K562 (cell line): ENCODE measurements around the gene COX19. TPM values are rescaled to one million over a fixed set of nuclear protein-coding genes. Genes with fewer than 3 reads are reported as not detected.

Experiments used
- ATAC-seq: fragments of 200-7000 bp; cut with Tn5 transposase; 3 replicates; pipeline ENCODE4 v1.9.1; 2020; ENCODE audit warnings: moderate library complexity
- BruUV-seq: library from RNA; stranded (reverse); fragments of 400-500 nt; replicated peaks from 2 replicates; lab custom pipeline; 2021; lab: Mats Ljungman, UMichigan
- CTCF ChIA-PET: fragments of 300-600 bp; formaldehyde crosslinking; extraction: SDS; loops from one replicate; lab custom pipeline; 2021; ENCODE audit warnings: low intra/inter-chr PET ratio; lab: Yijun Ruan, JAX
- POLR2A ChIA-PET: fragments of 300-600, 350-650 bp; sonication (Branson Sonifier 250); formaldehyde crosslinking; extraction: SDS; loops from one replicate; lab custom pipeline; 2021; ENCODE audit warnings: antibody characterized with exemption, inconsistent platforms; lab: Yijun Ruan, JAX
- DNase-seq, 4 experiments: peaks; one replicate each; pipeline versions ENCODE4 v3.0.0 to v3.0.0-alpha.2; 2011 to 2018; ENCODE audit warnings: low spot score in 3 of 4, mixed read lengths in 3 of 4; ENCODE audit errors: extremely low read depth in 1 of 4
- FAIRE-seq: peaks from 2 replicates; lab custom pipeline; 2011; peaks lifted over from hg19 to GRCh38; lab: Jason Lieb, UNC
- H2AFZ ChIP-seq: 2 replicates; pipeline ENCODE4 v1.6.0; 2011; ENCODE audit warnings: low read depth, low read length, control low read depth, inconsistent platforms
- H3K27ac ChIP-seq: fragments of 200-600 bp; 3 replicates; pipeline ENCODE4 v1.8.0; 2011; ENCODE audit warnings: low read depth, mild to moderate bottlenecking, control low read depth, inconsistent platforms, low read length, moderate library complexity, mixed read lengths; ENCODE audit errors: extremely low read depth
- H3K27me3 ChIP-seq, 2 experiments: fragments of 300-600 bp in 1 of 2; 2 replicates in 1 of 2; 3 replicates in 1 of 2; pipeline versions ENCODE4 v1.6.0 to v1.8.0; 2011; ENCODE audit warnings: inconsistent platforms in 2 of 2, low read length in 2 of 2, mild to moderate bottlenecking in 1 of 2, mixed read lengths in 1 of 2, moderate library complexity in 1 of 2; ENCODE audit not compliant: control insufficient read depth in 2 of 2, insufficient read depth in 2 of 2
- H3K36me3 ChIP-seq: fragments of 300-600 bp; 3 replicates; pipeline ENCODE4 v1.8.0; 2011; ENCODE audit warnings: mild to moderate bottlenecking, low read length, inconsistent platforms; ENCODE audit not compliant: control insufficient read depth, insufficient read depth
- H3K4me1 ChIP-seq, 2 experiments: fragments of 200-600 bp in 1 of 2; replicated peaks in 1 of 2; 2 replicates in 1 of 2; 3 replicates in 1 of 2; pipeline versions ENCODE4 v1.5.1 to v1.8.0; 2011; ENCODE audit warnings: inconsistent platforms in 2 of 2, low read length in 2 of 2, mild to moderate bottlenecking in 1 of 2, mixed read lengths in 1 of 2, moderate library complexity in 1 of 2; ENCODE audit not compliant: control insufficient read depth in 2 of 2, insufficient read depth in 2 of 2
- H3K4me2 ChIP-seq: 2 replicates; pipeline ENCODE4 v1.6.1; 2011; ENCODE audit warnings: low read length, control low read depth, inconsistent platforms, mixed read lengths; ENCODE audit not compliant: insufficient read depth
- H3K4me3 ChIP-seq: fragments of 200-600 bp; sonication (generic), shearing (Covaris generic); 2 replicates; pipeline ENCODE4 v1.5.1; 2016; ENCODE audit warnings: control low read depth, inconsistent platforms
- H3K79me2 ChIP-seq: fragments of 200-600 bp; 3 replicates; pipeline ENCODE4 v1.8.0; 2011; ENCODE audit warnings: low read length, inconsistent platforms; ENCODE audit not compliant: control insufficient read depth, insufficient read depth
- H3K9ac ChIP-seq, 2 experiments: 2 replicates each; pipeline versions ENCODE4 v1.6.0 to v1.6.1; 2011; ENCODE audit warnings: low read depth in 2 of 2, low read length in 2 of 2, control low read depth in 1 of 2, inconsistent platforms in 1 of 2, mild to moderate bottlenecking in 1 of 2, mixed read lengths in 1 of 2; ENCODE audit not compliant: insufficient read depth in 1 of 2
- H3K9me1 ChIP-seq: one replicate; pipeline ENCODE4 v1.6.0; 2011; ENCODE audit warnings: inconsistent platforms, mild to moderate bottlenecking, low read length, moderate library complexity; ENCODE audit not compliant: control insufficient read depth, insufficient read depth
- H3K9me3 ChIP-seq: replicated peaks from 2 replicates; pipeline ENCODE4 v1.5.1; 2011; ENCODE audit warnings: low read depth, low read length, inconsistent platforms; ENCODE audit not compliant: control insufficient read depth, insufficient read depth
- H4K20me1 ChIP-seq: replicated peaks from 2 replicates; pipeline ENCODE4 v1.6.1; 2011; ENCODE audit warnings: low read length, inconsistent platforms, mixed read lengths; ENCODE audit not compliant: control insufficient read depth, insufficient read depth
- CEBPB ChIP-seq: fragments of 450-650 bp; IDR thresholded peaks from 2 replicates; pipeline ENCODE4 v1.6.1; 2016; ENCODE audit warnings: missing genetic modification characterization, missing compliant biosample characterization
- GABPB1 ChIP-seq: sonication (generic); formaldehyde crosslinking; IDR thresholded peaks from 2 replicates; pipeline ENCODE4 v1.8.0; 2022; ENCODE audit warnings: mild to moderate bottlenecking, missing genetic modification reagents
- PURB ChIP-seq: sonication (generic); formaldehyde crosslinking; IDR thresholded peaks from 2 replicates; pipeline ENCODE4 v1.9.0; 2021; ENCODE audit warnings: low read depth, mild to moderate bottlenecking, missing genetic modification reagents
- RFX1 ChIP-seq: fragments of 450-650 bp; IDR thresholded peaks from 2 replicates; pipeline ENCODE4 v1.6.1; 2016; ENCODE audit warnings: mild to moderate bottlenecking, moderate library complexity
- WGBS: fragments of 100-300 bp; shearing (Covaris generic); methylation state at CpG from one replicate; pipeline ENCODE4 v1.1.6; 2016; ENCODE audit warnings: low coverage, mixed read lengths; ENCODE audit not compliant: insufficient coverage; ENCODE audit errors: missing lambda C conversion rate; 5-methylcytosine and 5-hydroxymethylcytosine counted together
- in situ Hi-C: fragments of 300-500 bp; cut with MboI; formaldehyde crosslinking; loops from 4 replicates; pipeline ENCODE4 v1.15.0; 2018; ENCODE audit warnings: inconsistent platforms, mixed read lengths
- intact Hi-C: fragments of 100-400 bp; cut with micrococcal nuclease; formaldehyde crosslinking; loops from 2 replicates; pipeline ENCODE4 v1.14.2; 2022
- polyA plus RNA-seq, 8 experiments: library from polyadenylated mRNA; depleted of rRNA in 4 of 8; stranded (reverse) in 5 of 8; unstranded in 3 of 8; fragments of >200 nt; fragmentation: Nextera tagmentation in 2 of 8; fragmentation: Illumina TruSeq in 1 of 8; extraction: Ambion mirVana in 2 of 8; extraction: Trizol in 1 of 8; gene quantifications; 2 replicates each; pipeline versions ENCODE4 v1.2.1 to v1.2.3, GENCODE V29; 2011 to 2014; ENCODE audit warnings: inconsistent platforms in 1 of 8, missing spikeins in 1 of 8
- total RNA-seq, 7 experiments: library from RNA; depleted of rRNA in 6 of 7; stranded (reverse); fragments of >200 nt in 6 of 7; fragmentation: Illumina TruSeq in 2 of 7; extraction: Trizol in 2 of 7; gene quantifications; 2 replicates each; pipeline versions ENCODE4 v1.2.1 to v1.2.3, GENCODE V29; 2011 to 2021; ENCODE audit warnings: low replicate concordance in 1 of 7

COX19 gene
- total and polyA plus RNA-seq, 9 of the 15 experiments (the other 6 are each of a cell fraction or from before 2014, with no cell fraction given): 5.2 to 10.5 (median 7.9) TPM

GRCh38 chr7:977326-978048 lies 2.1 kb upstream of the COX19 start:
- DNase-seq: no peak
- no peak overlapping the region for H3K27ac ChIP-seq
- peaks cover 8 to 26% of the 10 kb centered on the region in 2 experiments; a peak in 3 of 5 replicates for H3K27me3 ChIP-seq
- peaks cover 13% of the 10 kb centered on the region; the same call in 2 of the 3 replicates for H3K36me3 ChIP-seq
- no peak for ATAC-seq
- H2AFZ ChIP-seq: no peak overlapping the region
- WGBS: 43% methylated on average over 18 of the region's 19 CpGs
- H3K9ac ChIP-seq: no peak overlapping the region
- H3K9me1 ChIP-seq: no peaks in the 10 kb centered on the region
- in situ Hi-C loops: loop anchor here (25.0 kb wide), 1 partner anchor 185 kb away; the partner anchor contains the start of gene ZFAND2A
- H3K4me2 ChIP-seq: no peak overlapping the region
- no peak for FAIRE-seq
- peaks cover under 1% of the 10 kb centered on the region; the same call in 1 of the 2 replicates for H4K20me1 ChIP-seq
- peaks cover 29% of the 10 kb centered on the region for H3K79me2 ChIP-seq
- H3K9me3 ChIP-seq: no peaks in the 10 kb centered on the region; the same call in 1 of the 2 replicates
- H3K4me1 ChIP-seq: peaks cover 7 to 31% of the 10 kb centered on the region in 2 experiments; a peak in 3 of 5 replicates
- no TSS peak for BruUV-seq
- POLR2A ChIA-PET: interaction anchor here (0.6 to 1.4 kb wide), 6 partner anchors 8 to 129 kb away, joined by 3 to 5 read pairs (median 4); no protein-coding TSS in a partner anchor
- intact Hi-C loops: no loop called here
- no peak overlapping the region for H3K4me3 ChIP-seq
- CTCF ChIA-PET: no interaction called here
- TF ChIP-seq CEBPB (tag) (peak; percentile 48; the same call in 1 of the 2 replicates), GABPB1 (CRISPR knock-in tag) (no peak)

- intact Hi-C loops (no loop called here), in situ Hi-C loops (loop anchor here (25.0 kb wide), 1 partner anchor 185 kb away; the partner anchor contains the start of gene ZFAND2A)
- ATAC-seq (no peak), FAIRE-seq (no peak), DNase-seq (no peak)
- no peaks in the 10 kb centered on the region; the same call in 1 of the 2 replicates for H3K9me3 ChIP-seq
- H3K27me3 ChIP-seq: peaks cover 8 to 20% of the 10 kb centered on the region in 2 experiments; a peak in 3 of 5 replicates
- H3K36me3 ChIP-seq: peaks cover 19% of the 10 kb centered on the region
- ChIA-PET CTCF (no interaction called here), POLR2A (no interaction called here)
- no peaks in the 10 kb centered on the region for H3K9me1 ChIP-seq
- no peak for TF ChIP-seq PURB
- peak; percentile 85 for TF ChIP-seq RFX1
- 23% methylated on average over 18 of the region's 19 CpGs for WGBS
- no peaks in the 10 kb centered on the region; the same call in 1 of the 2 replicates for H4K20me1 ChIP-seq
- no peak overlapping the region for H2AFZ ChIP-seq
- H3K27ac ChIP-seq: no peak overlapping the region
- peaks cover 35% of the 10 kb centered on the region for H3K79me2 ChIP-seq
- H3K4me2 ChIP-seq: no peak overlapping the region
- no TSS peak for BruUV-seq
- H3K9ac ChIP-seq: no peak overlapping the region
- peaks cover 7 to 25% of the 10 kb centered on the region in 2 experiments; a peak in 3 of 5 replicates for H3K4me1 ChIP-seq
- H3K4me3 ChIP-seq: no peak overlapping the region
These were observed 1.6 kb upstream of the COX19 start for GRCh38 chr7:976901-977325.
